ENCODE results near the gene KRTAP4-8.
"Not testable (repeated sequence)": the region's sequence is repeated elsewhere in the genome, so short reads cannot be mapped to it uniquely, and the experiment has no call there.

Gene KRTAP4-8

DNA sequence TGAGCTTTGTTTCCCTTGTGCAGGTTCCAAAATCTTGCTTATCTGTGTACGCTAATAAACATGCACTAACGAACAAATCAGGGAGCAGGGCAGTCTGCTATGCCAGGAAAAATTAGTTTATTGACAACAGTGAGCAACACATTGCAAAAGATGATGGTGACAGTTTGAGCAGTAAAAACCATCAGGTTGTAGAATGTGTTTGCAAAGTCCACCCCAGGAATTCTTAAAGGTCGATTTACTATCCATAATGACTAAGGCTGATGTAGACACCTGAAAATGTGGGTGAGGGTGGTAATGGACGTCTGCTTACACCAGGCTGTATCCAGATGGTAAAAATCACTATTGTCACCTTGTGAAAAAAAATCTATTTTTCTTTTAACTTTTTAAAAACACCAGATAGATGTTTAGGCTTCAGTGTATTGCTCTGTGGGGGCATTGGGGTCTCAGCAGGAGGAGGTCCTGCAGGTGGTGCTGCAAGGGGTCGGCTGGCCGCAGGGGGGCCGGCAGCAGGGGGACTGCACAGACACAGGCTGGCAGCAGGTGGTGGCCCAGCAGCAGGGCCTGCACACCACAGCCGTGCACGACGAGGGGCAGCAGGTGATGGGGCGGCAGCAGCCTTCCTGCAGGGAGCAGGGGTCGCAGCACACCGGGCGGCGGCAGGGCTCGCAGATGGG, 32.8 kb downstream of the KRTAP4-8 start:
- DNase-seq (ENCODE audit: low spot score): not testable (repeated sequence)

GRCh38 chr17:41064301-41064700, 33.6 kb downstream of the KRTAP4-8 start:
- no peak for DNase-seq (ENCODE audit: low spot score)

DNA sequence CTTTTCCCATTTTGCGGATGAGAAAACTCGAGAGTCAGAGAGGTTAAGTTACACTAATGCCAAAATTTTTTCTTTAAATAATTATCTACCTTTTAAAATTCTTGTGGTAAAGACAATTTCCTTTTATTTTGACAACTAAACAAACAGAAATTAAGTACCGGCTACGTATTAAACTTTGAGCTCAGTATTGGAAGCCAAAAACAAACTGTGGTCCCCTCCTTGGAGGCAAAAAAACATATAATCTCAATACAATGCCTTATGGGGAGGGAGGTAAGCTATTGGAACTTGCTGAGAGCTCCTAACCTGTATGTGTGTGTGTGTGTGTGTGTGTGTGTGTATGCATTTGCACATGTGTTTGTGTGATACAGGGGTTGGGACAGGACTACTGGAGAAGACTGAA, 34.5 kb downstream of the KRTAP4-8 start:
- DNase-seq (ENCODE audit: low spot score): no peak

DNA sequence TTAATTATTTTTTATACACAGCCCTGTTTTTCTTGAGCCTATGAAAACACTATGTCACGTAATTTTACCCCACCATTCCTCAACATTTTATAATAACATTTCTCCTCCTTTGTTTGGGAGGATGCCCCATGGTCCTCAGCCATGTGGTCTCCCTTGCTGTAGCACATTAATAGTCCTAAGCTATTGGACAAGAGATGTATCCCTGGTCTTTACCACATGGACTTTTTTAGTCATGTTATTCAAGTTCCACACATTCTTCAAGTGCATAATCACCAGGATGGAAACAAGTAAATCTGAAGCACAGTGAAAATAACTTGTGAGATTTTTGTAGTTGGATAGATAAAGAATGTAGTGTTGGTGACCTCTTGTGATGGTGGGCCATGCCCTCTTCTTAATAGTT, 36.0 kb downstream of the KRTAP4-8 start:
- no peak for DNase-seq (ENCODE audit: low spot score)

DNA sequence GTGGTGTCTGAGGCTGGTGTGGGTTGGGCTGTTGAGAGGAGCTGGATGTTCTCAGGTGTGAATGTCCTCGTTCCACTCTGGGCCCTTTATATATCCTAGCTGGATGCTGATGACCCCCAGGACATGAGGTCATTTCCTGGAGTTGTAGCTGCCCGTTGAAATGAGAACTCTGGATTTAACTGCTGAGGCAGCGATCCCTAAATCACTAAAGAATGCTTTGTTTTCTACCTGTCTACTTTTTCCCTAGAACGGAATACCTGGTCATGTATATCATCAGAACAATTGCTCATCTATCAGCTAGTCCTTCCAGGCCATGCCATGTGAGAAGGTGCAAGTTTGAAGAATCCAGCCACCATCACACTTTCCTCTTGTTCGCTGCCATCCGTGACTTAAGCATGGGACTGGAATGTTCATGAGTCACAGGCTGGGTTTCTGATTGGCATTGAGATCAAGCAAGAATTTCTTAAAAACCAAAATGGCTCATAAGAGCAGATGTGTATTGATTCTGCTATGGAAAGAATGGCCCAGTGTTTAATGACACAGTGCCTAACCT, 37.8 kb downstream of the KRTAP4-8 start, which contains the start of gene KRTAP2-3:
Gene KRTAP2-3 (minus strand): TSS at position 63 of the 553 bp plus-strand sequence. CDS start 64 bp downstream, outside the sequence.
- no peak for DNase-seq (ENCODE audit: low spot score)

- not testable (repeated sequence) for DNase-seq (ENCODE audit: low spot score)
Measured at GRCh38 chr17:41059276-41060051, 38.5 kb downstream of the KRTAP4-8 start.

DNA sequence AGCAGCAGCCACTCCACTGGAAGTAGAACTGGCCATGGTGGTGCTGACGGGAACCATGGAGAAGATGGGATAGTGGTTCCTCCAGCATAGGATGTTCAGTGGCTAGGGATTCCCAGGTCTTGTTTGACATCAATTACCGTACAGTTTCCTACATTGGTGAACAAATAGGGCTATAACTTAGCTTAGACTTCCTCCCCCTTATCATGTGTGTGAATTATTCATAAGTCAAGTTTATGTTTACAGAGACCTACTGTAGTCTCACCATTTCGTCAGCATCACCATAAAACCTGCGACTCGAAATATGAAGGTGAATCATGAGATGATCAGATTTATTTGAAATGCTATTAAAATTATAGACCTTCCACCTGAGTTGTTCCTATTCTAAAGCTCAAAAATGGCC, 39.2 kb downstream of the KRTAP4-8 start:
- no peak for DNase-seq (ENCODE audit: low spot score)

DNA sequence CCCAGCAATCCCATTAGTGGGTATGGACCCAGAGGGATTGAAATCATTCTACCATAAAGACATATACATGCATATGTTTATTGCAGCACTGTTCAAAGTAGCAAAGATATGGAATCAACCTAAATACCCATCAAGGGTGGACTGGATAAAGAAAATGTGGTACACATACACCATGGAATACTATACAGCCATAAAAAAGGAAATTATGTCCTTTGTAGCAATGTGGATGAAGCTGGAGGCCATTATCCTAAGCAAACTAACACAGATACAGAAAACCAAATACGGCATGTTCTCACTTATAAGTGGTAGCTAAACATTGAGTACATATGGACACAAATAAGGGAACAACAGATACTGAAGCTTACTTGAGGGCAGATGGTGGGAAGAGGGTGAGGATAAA, 40.4 kb downstream of the KRTAP4-8 start:
- DNase-seq (ENCODE audit: low spot score): no peak

DNA sequence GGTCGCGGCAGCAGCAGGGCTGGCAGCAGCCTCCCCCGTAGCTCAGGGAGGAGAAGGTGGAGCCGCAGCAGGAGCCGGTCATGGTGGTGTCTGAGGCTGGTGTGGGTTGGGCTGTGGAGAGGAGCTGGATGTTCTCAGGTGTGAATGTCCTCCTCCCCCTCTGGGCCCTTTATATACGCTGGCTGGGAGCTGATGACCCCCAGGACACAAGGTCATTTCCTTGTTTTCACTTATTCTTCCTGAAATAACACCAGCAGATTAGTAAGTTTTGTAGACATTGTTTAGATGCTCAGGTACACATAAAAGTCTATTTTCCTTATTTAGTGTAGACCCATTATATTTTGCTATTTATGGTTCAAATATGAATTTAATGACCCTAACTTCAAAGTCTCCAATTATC, 42.8 kb downstream of the KRTAP4-8 start, which contains the start of gene KRTAP2-2:
Gene KRTAP2-2 (minus strand): TSS at position 101 of the 400 bp plus-strand sequence. CDS start 19 bp downstream, at position 82.
- DNase-seq (ENCODE audit: low spot score): not testable (repeated sequence)

GRCh38 chr17:41054556-41054955, 43.4 kb downstream of the KRTAP4-8 start:
- DNase-seq (ENCODE audit: low spot score): not testable (repeated sequence)

DNA sequence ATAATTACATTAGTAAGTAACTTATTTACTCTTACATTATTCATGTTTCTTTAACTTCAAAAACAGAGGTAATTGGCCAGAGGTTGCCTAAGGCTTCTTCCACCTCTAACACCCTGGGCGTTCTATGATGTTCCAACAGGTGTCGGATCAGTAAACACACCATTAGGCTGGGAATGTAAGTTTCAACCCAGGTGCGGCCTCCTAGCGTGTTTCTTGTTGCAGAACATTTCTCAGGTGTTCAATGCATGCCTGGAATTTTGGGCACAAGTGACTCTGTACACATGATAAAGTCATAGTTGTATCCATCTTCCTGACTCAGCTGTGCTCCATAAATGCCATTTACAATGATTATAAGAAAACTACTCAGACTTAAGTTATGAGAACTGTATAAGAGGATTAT, 43.9 kb downstream of the KRTAP4-8 start:
- DNase-seq (ENCODE audit: low spot score): no peak

- no peak for DNase-seq (ENCODE audit: low spot score)
Measured at GRCh38 chr17:41052566-41052965, 45.4 kb downstream of the KRTAP4-8 start.

- no peak for DNase-seq (ENCODE audit: low spot score)
Measured at GRCh38 chr17:41049110-41049509, 48.8 kb downstream of the KRTAP4-8 start.

GRCh38 chr17:41048441-41048840, 49.5 kb downstream of the KRTAP4-8 start:
- DNase-seq (ENCODE audit: low spot score): no peak
